A673 (cell line): ENCODE data around the gene TCL1A. TPM values are rescaled to one million over a fixed set of nuclear protein-coding genes. Genes with fewer than 3 reads are reported as not detected.

Experiments used
- BruUV-seq: library from RNA; stranded (reverse); fragments of 400-500 nt; replicated peaks from 2 replicates; lab custom pipeline; 2021; lab: Mats Ljungman, UMichigan
- CTCF ChIA-PET: fragments of 300-600 bp; sonication (Branson Sonifier 250); formaldehyde crosslinking; loops from one replicate; lab custom pipeline; 2022; ENCODE audit warnings: antibody characterized with exemption; lab: Charles Lee
- POLR2A ChIA-PET: fragments of 300-600 bp; sonication (Branson Sonifier 250); formaldehyde crosslinking; loops from one replicate; lab custom pipeline; 2022; ENCODE audit warnings: antibody characterized with exemption; ENCODE audit not compliant: low non-redundant PET; lab: Charles Lee
- DNase-seq: peaks from one replicate; pipeline ENCODE4 v3.0.0-alpha.2; 2015; ENCODE audit warnings: low spot score
- H3K27ac ChIP-seq: fragments of 200-600 bp; sonication (generic); 2 replicates; pipeline ENCODE4 v1.5.1; 2016; ENCODE audit warnings: mixed run types, low read depth, mild to moderate bottlenecking, mixed read lengths, antibody characterized with exemption, low read length; ENCODE audit not compliant: poor library complexity, severe bottlenecking
- H3K27me3 ChIP-seq: fragments of 200-600 bp; sonication (generic); replicated peaks from 2 replicates; pipeline ENCODE4 v1.6.1; 2017; ENCODE audit warnings: mixed run types, low read depth, mild to moderate bottlenecking, mixed read lengths, antibody characterized with exemption, low read length; ENCODE audit not compliant: insufficient read depth, poor library complexity
- H3K36me3 ChIP-seq: fragments of 200-600 bp; sonication (generic); 2 replicates; pipeline ENCODE4 v1.6.1; 2016; ENCODE audit warnings: mixed run types, mild to moderate bottlenecking, mixed read lengths, antibody characterized with exemption, low read length; ENCODE audit not compliant: insufficient read depth, poor library complexity, severe bottlenecking
- H3K4me1 ChIP-seq: fragments of 200-600 bp; sonication (generic); 2 replicates; pipeline ENCODE4 v1.6.1; 2017; ENCODE audit warnings: mixed run types, mild to moderate bottlenecking, mixed read lengths, antibody characterized with exemption, low read length; ENCODE audit not compliant: insufficient read depth, poor library complexity, severe bottlenecking
- H3K4me3 ChIP-seq: fragments of 200-600 bp; sonication (generic); 2 replicates; pipeline ENCODE4 v1.5.1; 2016; ENCODE audit warnings: low read depth, mixed run types, mild to moderate bottlenecking, mixed read lengths, low read length; ENCODE audit not compliant: poor library complexity, severe bottlenecking
- H3K9me3 ChIP-seq: fragments of 200-600 bp; sonication (generic); 2 replicates; pipeline ENCODE4 v1.6.1; 2016; ENCODE audit warnings: mixed run types, low read depth, mild to moderate bottlenecking, mixed read lengths, antibody characterized with exemption, low read length; ENCODE audit not compliant: poor library complexity, severe bottlenecking
- CTCF ChIP-seq: fragments of 300-800, 200-600 bp; sonication (generic); conservative IDR thresholded peaks from 2 replicates; pipeline ENCODE4 v1.5.1; 2017; ENCODE audit warnings: low read depth, mild to moderate bottlenecking, antibody characterized with exemption, low read length, moderate library complexity, mixed read lengths
- EZH2 ChIP-seq: fragments of 200-600 bp; sonication (generic); IDR thresholded peaks from 2 replicates; pipeline ENCODE4 v1.6.1; 2017; ENCODE audit warnings: borderline replicate concordance, low read depth, mild to moderate bottlenecking, mixed read lengths, antibody characterized with exemption, low read length; ENCODE audit not compliant: poor library complexity, severe bottlenecking
- intact Hi-C: fragments of 100-400 bp; cut with micrococcal nuclease; formaldehyde crosslinking; loops from one replicate; pipeline ENCODE4 v1.10.0; 2022; ENCODE audit not compliant: unreplicated experiment
- total RNA-seq: library from RNA; stranded (reverse); gene quantifications from 2 replicates; pipeline ENCODE4 v1.2.3, GENCODE V29; 2021

The TCL1A gene
- total RNA-seq, 1 experiment from 2014 or later, result not detected

DNA sequence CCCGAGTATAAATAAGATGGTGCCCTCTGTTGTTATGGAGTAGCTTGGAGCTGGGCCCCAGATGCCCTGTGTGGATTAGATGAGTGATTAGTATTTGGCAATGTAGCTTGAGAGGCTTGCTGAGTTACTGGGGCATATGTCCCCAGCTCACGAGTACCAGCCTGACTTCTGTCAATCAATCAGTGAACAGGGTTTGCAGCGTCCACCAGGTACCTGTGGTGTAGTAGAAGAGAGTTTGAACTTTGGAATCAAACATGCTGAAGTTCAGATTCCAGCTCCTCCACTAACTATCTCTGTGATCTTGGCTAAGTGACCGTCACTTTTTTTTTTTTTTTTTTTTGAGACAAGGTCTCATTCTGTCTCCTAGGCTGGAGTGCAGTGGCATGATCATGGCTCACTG is 39.3 kb downstream of the TCL1A start:
- no peaks in the 10 kb centered on the region for H3K27me3 ChIP-seq
- ChIA-PET POLR2A (no interaction called here), CTCF (interaction anchor here (0.5 kb wide), 1 partner anchor 9 kb away, joined by 5 read pairs; no protein-coding TSS in a partner anchor)
- BruUV-seq, result no TSS peak
- no peak overlapping the region for H3K27ac ChIP-seq
- peaks cover 18% of the 10 kb centered on the region for H3K4me1 ChIP-seq
- intact Hi-C loops, result no loop called here
- TF ChIP-seq CTCF (no peak), EZH2 (no peak)
- DNase-seq, result no peak
- no peaks in the 10 kb centered on the region for H3K36me3 ChIP-seq
- no peaks in the 10 kb centered on the region for H3K9me3 ChIP-seq
- no peak overlapping the region for H3K4me3 ChIP-seq

GRCh38 chr14:95668235-95668772 is 45.6 kb downstream of the TCL1A start:
- Histone ChIP-seq H3K36me3 (no peaks in the 10 kb centered on the region), H3K4me1 (peaks cover 47% of the 10 kb centered on the region), H3K4me3 (no peak overlapping the region), H3K27ac (no peak overlapping the region), H3K9me3 (no peaks in the 10 kb centered on the region), H3K27me3 (no peaks in the 10 kb centered on the region)
- no TSS peak for BruUV-seq
- intact Hi-C loops, result no loop called here
- TF ChIP-seq EZH2, result no peak
- no peak for TF ChIP-seq CTCF
- ChIA-PET POLR2A (no interaction called here), CTCF (no interaction called here)
- no peak for DNase-seq

GRCh38 chr14:95667249-95667693 is 46.7 kb downstream of the TCL1A start:
- no peaks in the 10 kb centered on the region for H3K36me3 ChIP-seq
- no peaks in the 10 kb centered on the region for H3K27me3 ChIP-seq
- no peak for TF ChIP-seq CTCF
- no peak for TF ChIP-seq EZH2
- no peak overlapping the region for H3K27ac ChIP-seq
- ChIA-PET CTCF (no interaction called here), POLR2A (no interaction called here)
- H3K4me1 ChIP-seq, result peaks cover 47% of the 10 kb centered on the region
- no peaks in the 10 kb centered on the region for H3K9me3 ChIP-seq
- DNase-seq, result no peak
- intact Hi-C loops, result no loop called here
- H3K4me3 ChIP-seq, result no peak overlapping the region
- no TSS peak for BruUV-seq
